Activated CD4-positive, alpha-beta T cell treated with anti-CD3 and anti-CD28 coated beads, Interleukin-2, amount 50 U/mL, for 4 hours (primary cell): ENCODE measurements around the gene ALX4.

Experiments used
- DNase-seq, 2 experiments: peaks; one replicate each; pipeline ENCODE4 v3.0.0-alpha.2; 2020

ALX4 gene

GRCh38 chr11:44241851-44242250 is 68.1 kb downstream of the ALX4 start:
- DNase-seq = no peak

GRCh38 chr11:44237156-44237555 is 72.8 kb downstream of the ALX4 start:
- no peak for DNase-seq

GRCh38 chr11:44236296-44236695 is 73.6 kb downstream of the ALX4 start:
- no peak for DNase-seq

- no peak for DNase-seq
Measured at GRCh38 chr11:44235765-44236201, 74.2 kb downstream of the ALX4 start.

GRCh38 chr11:44229624-44230023 is 80.3 kb downstream of the ALX4 start:
- DNase-seq = no peak

- DNase-seq = no peak
Measured at GRCh38 chr11:44229098-44229497, 80.8 kb downstream of the ALX4 start.

- no peak for DNase-seq
Measured at GRCh38 chr11:44228379-44228778, 81.6 kb downstream of the ALX4 start.

- no peak for DNase-seq
Measured at GRCh38 chr11:44226945-44227344, 83.0 kb downstream of the ALX4 start.

GRCh38 chr11:44226490-44226889 is 83.4 kb downstream of the ALX4 start:
- no peak for DNase-seq

- DNase-seq = no peak
Measured at GRCh38 chr11:44224867-44225501, 85.0 kb downstream of the ALX4 start.

GRCh38 chr11:44223238-44223637 is 86.7 kb downstream of the ALX4 start:
- no peak for DNase-seq

GRCh38 chr11:44221992-44222391 is 87.9 kb downstream of the ALX4 start:
- no peak for DNase-seq

- DNase-seq = no peak
Measured at GRCh38 chr11:44221456-44221855, 88.5 kb downstream of the ALX4 start.

- DNase-seq = no peak
Measured at GRCh38 chr11:44219830-44220796, 89.8 kb downstream of the ALX4 start.

- DNase-seq = no peak
Measured at GRCh38 chr11:44217432-44217831, 92.5 kb downstream of the ALX4 start.

- DNase-seq = no peak
Measured at GRCh38 chr11:44213148-44213547, 96.8 kb downstream of the ALX4 start.

- no peak for DNase-seq
Measured at GRCh38 chr11:44212128-44212527, 97.8 kb downstream of the ALX4 start.
